Peyer's patch (tissue), 4 donors: ENCODE results near the gene TLK1.

ENCODE experiments used
- CTCF ChIP-seq, 6 experiments: fragments of 450-650 bp in 4 of 6; fragments of 200-600 bp in 2 of 6; sonication (generic) in 1 of 6; IDR thresholded peaks; one replicate each; pipeline ENCODE4 v1.5.1; 2017 to 2019; ENCODE audit warnings: antibody characterized with exemption in 6 of 6, mild to moderate bottlenecking in 3 of 6, moderate library complexity in 1 of 6
- POLR2A ChIP-seq, 2 donors: fragments of 450-650 bp; IDR thresholded peaks; one replicate each; pipeline ENCODE4 v1.5.1; 2017; ENCODE audit warnings: antibody characterized with exemption in 2 of 2, mild to moderate bottlenecking in 2 of 2, moderate library complexity in 2 of 2

GRCh38 chr2:171181064-171182049 is 20.7 kb upstream of the TLK1 start:
- TF ChIP-seq CTCF (IDR thresholded peaks at IDR 0.05) (no peak), POLR2A (IDR thresholded peaks at IDR 0.05) (no peak)
